C1 segment of cervical spinal cord (tissue), 14 donors: ENCODE measurements around the gene LRRC26.

Source experiments
- DNase-seq, 14 donors: peaks; one replicate each; lab custom pipeline; 2025; lab: John Stamatoyannopoulos, UW

The LRRC26 gene

DNA sequence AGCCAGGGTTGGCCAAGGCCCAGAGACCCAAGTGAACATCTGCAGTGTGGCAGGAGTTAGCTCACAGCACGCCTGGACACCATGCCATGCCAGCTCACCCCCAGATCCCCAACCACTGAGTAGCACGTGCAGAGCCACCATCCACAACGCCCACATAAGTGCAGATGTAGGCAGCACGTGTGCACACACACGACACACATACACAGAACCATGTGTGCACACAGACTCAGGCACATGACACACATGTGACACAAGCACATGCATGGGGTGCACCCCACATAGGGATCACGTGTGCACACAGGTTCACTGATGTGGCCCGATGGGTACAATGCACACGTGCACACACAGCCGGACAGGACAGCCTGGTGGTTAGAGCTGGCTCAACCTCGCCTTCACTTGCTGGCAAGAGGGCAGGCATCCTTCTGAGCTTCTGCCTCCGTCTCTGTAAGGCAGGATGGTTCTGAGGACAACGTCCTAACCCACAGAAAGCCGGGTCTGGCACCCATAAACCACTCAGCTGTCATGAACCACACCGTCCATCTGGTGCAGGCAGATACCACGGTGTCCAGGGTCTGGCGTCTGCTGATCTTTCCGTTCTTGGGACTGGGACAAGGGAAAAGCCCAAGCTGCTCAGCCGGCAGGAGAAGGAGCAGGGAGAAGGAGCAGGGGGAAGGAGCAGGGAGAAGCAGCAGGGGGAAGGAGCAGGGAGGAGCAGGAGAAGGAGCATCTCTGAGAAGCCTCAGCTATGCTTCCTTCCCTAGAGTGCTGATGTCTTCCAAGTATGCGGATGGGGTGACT, 12.0 kb downstream of the LRRC26 start:
- peak in 1 of 14 donors; percentile 92 for DNase-seq

GRCh38 chr9:137156567-137157375, 13.1 kb downstream of the LRRC26 start:
- DNase-seq: no peak

- DNase-seq: no peak
Measured at GRCh38 chr9:137152844-137153405, 16.9 kb downstream of the LRRC26 start.

- no peak for DNase-seq
Measured at GRCh38 chr9:137150617-137151457, 19.0 kb downstream of the LRRC26 start.

GRCh38 chr9:137149942-137150616, 19.8 kb downstream of the LRRC26 start:
- no peak for DNase-seq

- DNase-seq: no peak
Measured at GRCh38 chr9:137149363-137149762, 20.5 kb downstream of the LRRC26 start.

DNA sequence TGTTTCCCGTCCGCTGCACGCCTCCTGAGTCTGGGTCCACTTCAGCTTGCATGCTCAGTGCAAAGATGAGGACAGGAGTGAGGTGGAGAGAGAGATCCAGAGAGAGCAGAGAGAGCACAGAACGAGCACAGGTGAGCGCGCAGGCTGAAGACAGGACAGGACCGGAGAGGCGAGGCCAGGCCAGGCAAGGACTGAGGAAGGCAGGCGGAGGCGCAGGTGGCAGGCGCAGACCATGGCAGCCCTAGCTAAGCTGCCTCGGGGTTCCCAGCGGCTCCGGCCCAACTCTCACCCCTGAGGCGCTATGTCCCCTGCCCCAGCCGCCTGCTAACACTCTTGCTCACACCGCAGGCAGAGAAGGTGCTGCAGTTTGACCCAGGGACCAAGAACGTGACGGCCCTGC, 21.2 kb downstream of the LRRC26 start:
- DNase-seq: no peak

DNA sequence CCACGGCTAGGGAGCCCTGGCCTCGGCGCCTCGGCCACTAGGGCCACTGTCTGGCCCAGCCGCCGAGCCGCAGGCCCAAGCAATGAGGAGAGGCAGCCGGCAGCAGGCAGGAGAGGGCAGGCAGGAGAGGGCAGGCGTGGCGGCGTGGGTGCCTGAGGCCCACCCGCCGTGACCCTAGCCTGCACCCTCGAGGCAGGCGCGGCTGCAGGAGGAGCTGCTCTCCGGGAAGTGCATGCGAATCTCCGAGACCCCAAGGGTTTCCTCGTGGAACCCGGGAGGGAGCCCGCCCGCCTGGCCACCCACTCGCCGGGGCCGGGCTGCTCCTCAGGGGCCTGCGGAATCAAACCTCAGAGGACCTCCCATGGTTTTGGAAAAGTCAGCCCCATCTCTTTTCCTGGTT, 21.6 kb downstream of the LRRC26 start:
- no peak for DNase-seq

GRCh38 chr9:137147793-137148160, 22.1 kb downstream of the LRRC26 start:
- DNase-seq: no peak

- DNase-seq: no peak
Measured at GRCh38 chr9:137147091-137147792, 22.6 kb downstream of the LRRC26 start.

GRCh38 chr9:137146527-137146918, 23.3 kb downstream of the LRRC26 start:
- no peak for DNase-seq

DNA sequence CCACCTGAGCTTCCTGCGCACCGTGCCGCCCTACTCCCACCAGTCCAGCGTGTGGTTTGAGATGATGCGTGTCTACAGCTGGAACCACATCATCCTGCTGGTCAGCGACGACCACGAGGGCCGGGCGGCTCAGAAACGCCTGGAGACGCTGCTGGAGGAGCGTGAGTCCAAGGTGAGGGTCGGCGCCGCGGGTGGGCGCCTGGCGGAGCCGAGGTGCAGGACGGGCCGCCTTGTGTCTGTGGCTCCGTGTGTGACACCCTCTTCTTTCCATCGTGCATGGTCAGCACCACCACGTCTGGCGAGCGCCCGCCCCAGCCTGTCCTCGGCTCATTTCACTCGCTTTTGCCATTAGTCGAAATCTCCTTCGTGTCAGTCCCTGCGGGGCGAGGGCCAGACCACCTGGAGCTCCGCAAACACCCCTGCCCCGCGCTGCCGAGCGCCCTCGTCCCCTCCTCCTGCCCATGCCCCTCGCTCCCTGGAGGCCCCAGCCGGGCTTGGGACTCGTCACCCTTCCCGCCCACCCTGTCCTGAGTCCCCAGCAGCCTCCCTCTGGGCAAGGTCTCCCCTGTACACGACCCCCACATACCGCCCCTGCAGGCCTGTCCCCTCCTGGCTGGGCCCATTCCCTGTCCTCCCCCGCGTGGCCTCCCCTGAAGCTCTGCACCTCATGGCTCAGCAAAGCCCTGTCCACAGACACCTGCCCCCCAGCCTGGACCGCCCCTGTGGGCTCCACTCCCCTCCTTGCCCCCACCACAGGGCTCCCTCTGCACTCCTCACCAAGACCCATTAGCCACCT, 23.9 kb downstream of the LRRC26 start:
- no peak for DNase-seq

DNA sequence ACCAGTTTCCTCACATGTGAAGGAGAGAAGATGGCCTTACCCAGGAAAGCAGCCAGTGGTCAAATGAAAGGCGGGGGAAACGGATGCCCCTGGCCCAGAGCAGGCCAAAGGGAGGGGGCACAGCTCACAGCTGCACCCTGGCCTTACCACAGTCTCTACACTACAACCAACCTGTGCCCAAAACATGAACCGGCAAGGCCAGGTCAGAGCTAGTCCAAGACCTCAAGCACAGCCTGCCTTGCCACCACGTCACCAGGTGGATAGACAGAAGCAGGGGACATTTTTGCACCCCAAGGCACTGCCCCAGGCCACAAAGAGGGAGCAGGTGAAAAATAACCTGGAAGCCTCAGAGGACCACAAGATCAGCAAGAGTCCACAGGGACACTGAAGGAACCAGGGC, 26.4 kb downstream of the LRRC26 start:
- DNase-seq: no peak

DNA sequence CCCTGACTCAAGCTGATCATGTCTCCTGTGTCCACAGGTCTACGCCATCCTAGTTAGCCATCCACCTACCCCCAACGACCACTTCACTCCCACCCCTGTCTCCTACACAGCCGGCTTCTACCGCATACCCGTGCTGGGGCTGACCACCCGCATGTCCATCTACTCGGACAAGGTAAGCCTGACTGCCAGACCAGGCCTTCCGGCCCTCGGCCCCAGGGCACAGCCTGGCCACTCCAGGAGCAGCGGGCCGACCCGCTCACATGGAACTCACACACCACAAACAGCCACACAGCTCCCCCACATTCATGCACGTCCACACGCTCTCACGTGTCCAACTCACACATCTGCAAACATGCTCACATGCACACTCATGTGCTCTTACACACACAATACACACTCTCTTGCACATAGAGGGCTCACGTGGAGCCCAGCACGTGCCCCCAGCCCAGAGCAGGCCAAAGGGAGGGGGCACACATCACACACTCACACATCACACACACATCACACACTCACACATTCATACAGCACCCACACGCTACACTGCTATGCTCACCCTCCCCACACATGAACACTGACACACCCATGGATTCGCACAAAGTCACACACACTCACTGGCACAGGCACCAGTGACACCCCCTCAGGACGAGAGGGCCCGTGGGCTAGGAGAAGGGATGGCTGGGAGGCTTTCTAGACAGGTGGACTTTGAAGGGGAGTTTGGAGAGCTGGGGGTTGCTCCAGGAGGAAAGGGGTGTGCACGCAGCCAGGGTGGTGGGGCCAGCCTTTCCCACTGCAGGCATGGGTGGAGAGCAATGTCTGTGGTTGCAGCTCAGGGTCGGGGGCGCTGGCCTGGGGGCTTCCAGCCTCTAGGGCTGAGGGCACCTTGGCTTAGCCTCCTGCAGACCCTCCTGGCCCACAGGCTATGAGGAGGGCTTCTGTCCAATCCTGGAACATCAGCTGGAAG, 27.6 kb downstream of the LRRC26 start:
- DNase-seq: no peak

- DNase-seq: no peak
Measured at GRCh38 chr9:137141050-137141810, 28.6 kb downstream of the LRRC26 start.

GRCh38 chr9:137140151-137141012, 29.5 kb downstream of the LRRC26 start:
- peak in 1 of 14 donors; percentile 41 for DNase-seq
